Measurements from ENCODE around the gene ZNF778. TPM values are rescaled to one million over a fixed set of nuclear protein-coding genes. Genes with fewer than 3 reads are reported as not detected.
"Not testable (repeated sequence)": the region's sequence is repeated elsewhere in the genome, so short reads cannot be mapped to it uniquely, and the experiment has no call there.

The ZNF778 gene
- total and polyA plus RNA-seq, 2 experiments from 2014 or later, result 1.3 to 2.9 TPM

DNA sequence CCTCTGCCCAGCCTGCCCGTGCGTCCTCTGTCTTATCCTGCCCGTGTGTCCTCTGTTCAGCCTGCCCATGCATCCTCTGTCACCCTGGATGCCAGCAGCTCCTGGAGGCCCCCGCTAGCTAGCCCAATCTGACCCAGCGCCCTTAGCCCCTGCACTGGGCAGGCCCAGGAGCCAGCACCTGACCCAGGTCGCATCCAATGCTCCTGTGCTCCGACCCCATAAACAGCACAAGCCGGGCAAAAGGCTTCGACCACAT is 32.9 kb upstream of the ZNF778 start:
- Histone ChIP-seq H3K4me2 (no peak overlapping the region), H3K27ac (no peak overlapping the region), H3K9me2 (replicated peaks; ENCODE audit: insufficient read depth) (no peaks in the 10 kb centered on the region), H3K9me3 (ENCODE audit: low read depth) (no peaks in the 10 kb centered on the region), H3K4me3 (no peak overlapping the region), H3K36me3 (replicated peaks; ENCODE audit: insufficient read depth, low read depth) (no peaks in the 10 kb centered on the region), H2AFZ (no peak overlapping the region), H4K20me1 (ENCODE audit: insufficient read depth, poor library complexity, severe bottlenecking) (no peaks in the 10 kb centered on the region), H3K79me2 (no peaks in the 10 kb centered on the region), H3K4me1 (ENCODE audit: insufficient read depth) (no peaks in the 10 kb centered on the region), H3K27me3 (no peaks in the 10 kb centered on the region)
- DNase-seq (ENCODE audit: low spot score), result no peak
- 95% methylated on average over 9 of the region's 9 CpGs for WGBS (ENCODE audit: low lambda C conversion rate, missing lambda C conversion rate)
- no peak for TF ChIP-seq CTCF (IDR thresholded peaks at IDR 0.05; ENCODE audit: poor library complexity)
- TF ChIP-seq EZH2 (IDR thresholded peaks at IDR 0.05; ENCODE audit: borderline replicate concordance), result no peak
- no peak for TF ChIP-seq EZH2phosphoT487 (IDR thresholded peaks at IDR 0.05; ENCODE audit: low read depth, severe bottlenecking, unreplicated experiment)

DNA sequence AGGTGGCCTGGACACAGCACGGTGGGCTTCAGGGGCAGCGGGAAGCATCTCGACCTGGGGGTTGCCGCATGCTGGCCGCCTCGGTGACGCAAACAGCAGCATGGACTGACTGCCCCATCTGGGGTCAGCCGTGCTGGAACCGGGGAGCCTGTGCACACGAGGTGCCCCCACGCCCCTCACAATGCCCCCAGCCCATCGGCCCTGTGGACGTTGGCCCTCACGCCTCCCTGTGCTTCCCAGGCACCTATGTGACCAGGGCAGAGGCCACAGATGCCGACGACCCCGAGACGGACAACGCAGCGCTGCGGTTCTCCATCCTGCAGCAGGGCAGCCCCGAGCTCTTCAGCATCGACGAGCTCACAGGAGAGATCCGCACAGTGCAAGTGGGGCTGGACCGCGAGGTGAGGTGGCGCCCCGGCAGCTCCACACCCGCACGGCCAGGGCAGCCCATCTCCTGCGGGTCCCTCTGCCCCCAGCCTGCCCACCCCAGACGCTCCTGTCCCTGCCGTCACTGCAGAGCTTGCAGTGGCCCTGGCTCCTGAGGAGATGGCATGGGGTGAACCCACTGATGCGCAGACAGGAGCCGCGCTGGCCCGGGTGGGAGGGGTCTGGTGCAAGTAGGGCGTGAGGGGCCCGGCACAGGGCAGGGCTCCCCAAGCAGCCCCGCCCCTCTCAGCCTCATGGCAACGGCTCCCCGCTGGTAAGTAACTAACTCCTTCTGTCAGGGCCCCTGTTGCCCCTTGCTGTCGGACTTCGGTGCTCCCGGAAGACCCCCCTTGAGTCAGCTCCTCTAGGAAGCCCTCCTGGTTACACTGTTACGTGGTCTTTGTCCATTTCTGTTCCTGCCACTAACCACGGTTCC is 32.3 kb upstream of the ZNF778 start:
- Histone ChIP-seq H3K9me2 (replicated peaks; ENCODE audit: insufficient read depth) (no peaks in the 10 kb centered on the region), H2AFZ (no peak overlapping the region), H3K4me2 (no peak overlapping the region), H3K4me1 (ENCODE audit: insufficient read depth) (no peaks in the 10 kb centered on the region), H3K27ac (no peak overlapping the region), H3K79me2 (no peaks in the 10 kb centered on the region), H4K20me1 (ENCODE audit: insufficient read depth, poor library complexity, severe bottlenecking) (no peaks in the 10 kb centered on the region), H3K27me3 (no peaks in the 10 kb centered on the region), H3K4me3 (no peak overlapping the region), H3K9me3 (ENCODE audit: low read depth) (no peaks in the 10 kb centered on the region), H3K36me3 (replicated peaks; ENCODE audit: insufficient read depth, low read depth) (no peaks in the 10 kb centered on the region)
- no peak for DNase-seq (ENCODE audit: low spot score)
- WGBS (ENCODE audit: low lambda C conversion rate, missing lambda C conversion rate), result 95% methylated on average over 38 of the region's 48 CpGs
- TF ChIP-seq CTCF (IDR thresholded peaks at IDR 0.05; ENCODE audit: poor library complexity), result no peak
- TF ChIP-seq EZH2 (IDR thresholded peaks at IDR 0.05; ENCODE audit: borderline replicate concordance), result no peak
- no peak for TF ChIP-seq EZH2phosphoT487 (IDR thresholded peaks at IDR 0.05; ENCODE audit: low read depth, severe bottlenecking, unreplicated experiment)

DNA sequence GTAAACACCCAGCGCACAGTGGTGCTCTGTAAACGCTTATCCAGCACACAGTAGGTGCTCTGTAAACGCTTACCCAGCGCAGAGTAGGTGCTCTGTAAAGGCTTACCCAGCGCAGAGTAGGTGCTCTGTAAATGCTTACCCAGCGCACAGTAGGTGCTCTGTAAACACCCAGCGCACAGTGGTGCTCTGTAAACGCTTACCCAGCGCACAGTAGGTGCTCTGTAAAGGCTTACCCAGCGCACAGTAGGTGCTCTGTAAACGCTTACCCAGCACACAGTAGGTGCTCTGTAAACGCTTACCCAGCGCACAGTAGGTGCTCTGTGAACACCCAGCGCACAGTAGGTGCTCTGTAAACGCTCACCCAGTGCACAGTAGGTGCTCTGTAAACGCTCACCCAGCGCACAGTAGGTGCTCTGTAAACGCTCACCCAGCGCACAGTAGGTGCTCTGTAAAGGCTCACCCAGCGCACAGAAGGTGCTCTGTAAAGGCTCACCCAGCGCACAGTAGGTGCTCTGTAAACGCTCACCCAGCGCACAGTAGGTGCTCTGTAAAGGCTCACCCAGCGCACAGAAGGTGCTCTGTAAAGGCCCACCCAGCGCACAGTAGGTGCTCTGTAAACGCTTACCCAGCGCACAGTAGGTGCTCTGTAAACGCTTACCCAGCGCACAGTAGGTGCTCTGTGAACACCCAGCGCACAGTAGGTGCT is 31.5 kb upstream of the ZNF778 start:
- H3K79me2 ChIP-seq; H3K27ac ChIP-seq; H2AFZ ChIP-seq; H3K36me3 ChIP-seq (replicated peaks; ENCODE audit: insufficient read depth, low read depth); H3K9me3 ChIP-seq (ENCODE audit: low read depth); H3K27me3 ChIP-seq; H3K4me2 ChIP-seq; H4K20me1 ChIP-seq (ENCODE audit: insufficient read depth, poor library complexity, severe bottlenecking); H3K4me1 ChIP-seq (ENCODE audit: insufficient read depth); H3K4me3 ChIP-seq; H3K9me2 ChIP-seq (replicated peaks; ENCODE audit: insufficient read depth); DNase-seq (ENCODE audit: low spot score): not testable (repeated sequence)
- WGBS (ENCODE audit: low lambda C conversion rate, missing lambda C conversion rate), result 96% methylated on average over 24 of the region's 30 CpGs

- 96% methylated on average over 16 of the region's 20 CpGs for WGBS (ENCODE audit: low lambda C conversion rate, missing lambda C conversion rate)
- H4K20me1 ChIP-seq (ENCODE audit: insufficient read depth, poor library complexity, severe bottlenecking), result not testable (repeated sequence)
Measured at GRCh38 chr16:89186593-89187031, 30.9 kb upstream of the ZNF778 start.

More at GRCh38 chr16:89186593-89187031, 30.9 kb upstream of the ZNF778 start:
- H3K9me2 ChIP-seq (replicated peaks; ENCODE audit: insufficient read depth); DNase-seq (ENCODE audit: low spot score); H3K9me3 ChIP-seq (ENCODE audit: low read depth); H3K27ac ChIP-seq; H3K27me3 ChIP-seq; H3K79me2 ChIP-seq; H3K4me1 ChIP-seq (ENCODE audit: insufficient read depth); H3K4me3 ChIP-seq; H2AFZ ChIP-seq; H3K4me2 ChIP-seq; H3K36me3 ChIP-seq (replicated peaks; ENCODE audit: insufficient read depth, low read depth): not testable (repeated sequence)

Measured in hepatocyte (in vitro differentiated cells).